Measurements from ENCODE around the gene OOEP. TPM values are rescaled to one million over a fixed set of nuclear protein-coding genes. Genes with fewer than 3 reads are reported as not detected.

The OOEP gene
- total and polyA plus RNA-seq, 2 donors (not counting 1 experiment from before 2014, with no cell fraction given) = 0.70 TPM; not detected in 1

GRCh38 chr6:73364121-73364520 lies 5.6 kb downstream of the OOEP start:
- Histone ChIP-seq H3K27ac (ENCODE audit: low read length in 2 of 2) (no peak overlapping the region), H3K4me2 (replicated peaks; ENCODE audit: low read depth, low read length, poor library complexity, severe bottlenecking) (no peak overlapping the region), H3K27me3 (replicated peaks in 1 of 4; ENCODE audit: control extremely low read depth in 1 of 4, control insufficient read depth in 3 of 4, insufficient read depth in 4 of 4, low read length in 3 of 4) (no peaks in the 10 kb centered on the region), H3K4me3 (ENCODE audit: control extremely low read depth in 1 of 5, extremely low read depth in 1 of 5, insufficient read depth in 1 of 5, low read depth in 2 of 5, low read length in 4 of 5) (no peak overlapping the region), H3K4me1 (ENCODE audit: control insufficient read depth in 2 of 2, insufficient read depth in 2 of 2, low read length in 2 of 2) (no peaks in the 10 kb centered on the region), H4K20me1 (ENCODE audit: control insufficient read depth, insufficient read depth, low read length, poor library complexity, severe bottlenecking) (no peaks in the 10 kb centered on the region), H3K36me3 (replicated peaks in 1 of 2; ENCODE audit: control extremely low read depth in 1 of 2, control insufficient read depth in 1 of 2, extremely low read depth in 1 of 2, insufficient read depth in 2 of 2, low read length in 1 of 2) (no peaks in the 10 kb centered on the region), H2AFZ (ENCODE audit: insufficient read depth, low read depth, low read length, poor library complexity, severe bottlenecking) (no peak overlapping the region), H3K79me2 (ENCODE audit: control insufficient read depth, insufficient read depth, low read length) (no peaks in the 10 kb centered on the region), H3K9me3 (ENCODE audit: control extremely low read depth in 1 of 3, control insufficient read depth in 2 of 3, insufficient read depth in 1 of 3, low read length in 2 of 3) (no peaks in the 10 kb centered on the region), H3K9ac (ENCODE audit: low read length) (no peak overlapping the region)
- intact Hi-C loops (cut with micrococcal nuclease) = no loop called here
- Mint-ChIP-seq H3K9me3 (ENCODE audit: insufficient read depth) (no peaks in the 10 kb centered on the region), H3K27me3 (peaks cover 7% of the 10 kb centered on the region), H3K4me3 (no peak overlapping the region), H3K27ac (no peak overlapping the region), H3K4me1 (no peaks in the 10 kb centered on the region)
- DNase-seq = no peak
- no peak for TF ChIP-seq EZH2 (IDR thresholded peaks at IDR 0.05; ENCODE audit: borderline replicate concordance, insufficient read depth, low read depth, low read length, poor library complexity, severe bottlenecking)
- no peak for TF ChIP-seq CTCF (IDR thresholded peaks at IDR 0.05)
- POLR2A ChIA-PET = no interaction called here
- CTCF ChIA-PET = no interaction called here
- WGBS (ENCODE audit: insufficient coverage) = 96% methylated on average over 12 of the region's 14 CpGs
- ATAC-seq (ENCODE audit: low read depth) = no peak

GRCh38 chr6:73363537-73363875 lies 6.2 kb downstream of the OOEP start:
- Mint-ChIP-seq H3K4me3 (no peak overlapping the region), H3K27ac (no peak overlapping the region), H3K4me1 (no peaks in the 10 kb centered on the region), H3K27me3 (peaks cover 7% of the 10 kb centered on the region), H3K9me3 (ENCODE audit: insufficient read depth) (no peaks in the 10 kb centered on the region)
- H3K79me2 ChIP-seq (ENCODE audit: control insufficient read depth, insufficient read depth, low read length) = no peaks in the 10 kb centered on the region
- no peaks in the 10 kb centered on the region for H3K27me3 ChIP-seq (replicated peaks in 1 of 4; ENCODE audit: control extremely low read depth in 1 of 4, control insufficient read depth in 3 of 4, insufficient read depth in 4 of 4, low read length in 3 of 4)
- WGBS (ENCODE audit: insufficient coverage) = 98% methylated on average over 23 of the region's 23 CpGs
- DNase-seq (no peak), ATAC-seq (ENCODE audit: low read depth) (no peak)
- H3K4me1 ChIP-seq (ENCODE audit: control insufficient read depth in 2 of 2, insufficient read depth in 2 of 2, low read length in 2 of 2) = no peaks in the 10 kb centered on the region
- no peak overlapping the region for H3K4me2 ChIP-seq (replicated peaks; ENCODE audit: low read depth, low read length, poor library complexity, severe bottlenecking)
- H2AFZ ChIP-seq (ENCODE audit: insufficient read depth, low read depth, low read length, poor library complexity, severe bottlenecking) = no peak overlapping the region
- no peaks in the 10 kb centered on the region for H4K20me1 ChIP-seq (ENCODE audit: control insufficient read depth, insufficient read depth, low read length, poor library complexity, severe bottlenecking)
- CTCF ChIA-PET = no interaction called here
- POLR2A ChIA-PET = no interaction called here
- no peak overlapping the region for H3K27ac ChIP-seq (ENCODE audit: low read length in 2 of 2)
- intact Hi-C loops (cut with micrococcal nuclease) = no loop called here
- H3K4me3 ChIP-seq (ENCODE audit: control extremely low read depth in 1 of 5, extremely low read depth in 1 of 5, insufficient read depth in 1 of 5, low read depth in 2 of 5, low read length in 4 of 5) = no peak overlapping the region
- no peaks in the 10 kb centered on the region for H3K36me3 ChIP-seq (replicated peaks in 1 of 2; ENCODE audit: control extremely low read depth in 1 of 2, control insufficient read depth in 1 of 2, extremely low read depth in 1 of 2, insufficient read depth in 2 of 2, low read length in 1 of 2)
- no peaks in the 10 kb centered on the region for H3K9me3 ChIP-seq (ENCODE audit: control extremely low read depth in 1 of 3, control insufficient read depth in 2 of 3, insufficient read depth in 1 of 3, low read length in 2 of 3)
- H3K9ac ChIP-seq (ENCODE audit: low read length) = no peak overlapping the region
- TF ChIP-seq CTCF (IDR thresholded peaks at IDR 0.05) (no peak), EZH2 (IDR thresholded peaks at IDR 0.05; ENCODE audit: borderline replicate concordance, insufficient read depth, low read depth, low read length, poor library complexity, severe bottlenecking) (no peak)
